Measurements from ENCODE around the gene EFNA1.

EFNA1 gene

GRCh38 chr1:155174324-155175280 is 46.9 kb downstream of the EFNA1 start:
- DNase-seq (ENCODE audit: low read depth), result no peak

GRCh38 chr1:155175281-155175926 is 47.7 kb downstream of the EFNA1 start:
- DNase-seq (ENCODE audit: low read depth), result no peak

DNA sequence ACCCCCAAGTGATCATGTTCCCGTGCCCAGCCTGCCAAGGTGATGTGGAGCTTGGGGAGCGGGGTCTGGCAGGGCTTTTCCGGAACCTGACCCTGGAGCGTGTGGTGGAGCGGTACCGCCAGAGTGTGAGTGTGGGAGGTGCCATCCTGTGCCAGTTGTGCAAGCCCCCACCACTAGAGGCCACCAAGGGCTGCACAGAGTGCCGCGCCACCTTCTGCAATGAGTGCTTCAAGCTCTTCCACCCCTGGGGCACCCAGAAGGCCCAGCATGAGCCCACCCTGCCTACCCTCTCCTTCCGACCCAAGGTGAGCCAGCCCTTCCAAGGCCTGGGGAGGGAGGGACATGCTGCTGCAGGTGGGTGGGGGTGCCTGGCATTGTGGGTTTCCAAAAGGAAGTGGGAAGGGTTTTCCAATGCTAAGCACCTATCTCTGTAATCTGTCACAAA is 48.3 kb downstream of the EFNA1 start:
- DNase-seq (ENCODE audit: low read depth), result no peak

- peak; percentile 75 for DNase-seq (ENCODE audit: low read depth)
Measured at GRCh38 chr1:155176544-155177071, 48.9 kb downstream of the EFNA1 start.

DNA sequence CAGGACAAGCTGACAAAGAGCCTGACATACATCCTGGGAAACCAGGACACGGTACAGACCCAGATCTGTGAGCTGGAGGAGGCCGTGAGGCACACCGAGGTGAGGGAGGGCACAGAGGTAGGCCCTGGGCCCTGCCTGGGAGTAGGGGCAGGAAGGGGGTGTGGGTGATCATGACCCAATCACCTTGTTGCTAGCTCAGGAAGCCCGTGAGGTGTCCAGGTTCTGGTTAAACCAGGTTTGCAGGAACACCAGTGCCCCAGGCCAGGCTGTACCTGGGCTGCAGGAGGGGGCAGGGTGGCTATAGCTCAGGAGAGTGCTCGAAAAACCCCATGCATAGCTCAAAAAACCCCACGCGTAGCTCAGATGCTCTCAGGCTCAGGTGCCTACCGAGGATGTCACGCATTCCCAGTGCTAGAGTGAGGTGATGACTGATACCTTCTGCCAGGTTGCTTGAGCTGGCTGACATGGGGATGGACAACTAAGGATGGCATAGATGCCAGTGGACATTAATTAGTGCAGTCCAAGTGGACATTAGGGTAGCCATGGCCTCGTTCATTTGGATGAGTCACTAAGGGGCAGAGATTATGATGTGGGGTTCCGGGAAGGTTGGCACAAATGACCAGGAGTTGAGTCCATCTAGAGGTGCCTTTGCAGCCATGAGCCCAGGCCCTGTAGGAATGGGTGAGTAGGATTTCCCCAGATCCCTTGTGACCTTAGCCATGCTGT is 49.7 kb downstream of the EFNA1 start:
- no peak for DNase-seq (ENCODE audit: low read depth)

DNA sequence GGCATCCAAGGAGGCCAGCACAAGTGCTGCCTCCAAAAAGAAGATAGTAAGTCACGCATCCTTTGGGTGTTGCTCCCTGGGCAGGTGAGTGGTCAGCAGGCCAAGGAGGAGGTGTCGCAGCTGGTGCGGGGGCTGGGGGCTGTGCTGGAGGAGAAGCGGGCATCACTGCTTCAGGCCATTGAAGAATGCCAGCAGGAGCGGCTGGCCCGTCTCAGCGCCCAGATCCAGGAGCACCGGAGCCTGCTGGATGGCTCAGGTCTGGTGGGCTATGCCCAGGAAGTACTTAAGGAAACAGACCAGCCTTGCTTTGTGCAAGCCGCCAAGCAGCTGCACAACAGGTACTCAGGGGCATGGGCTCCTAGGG is 50.2 kb downstream of the EFNA1 start:
- DNase-seq (ENCODE audit: low read depth), result no peak

DNA sequence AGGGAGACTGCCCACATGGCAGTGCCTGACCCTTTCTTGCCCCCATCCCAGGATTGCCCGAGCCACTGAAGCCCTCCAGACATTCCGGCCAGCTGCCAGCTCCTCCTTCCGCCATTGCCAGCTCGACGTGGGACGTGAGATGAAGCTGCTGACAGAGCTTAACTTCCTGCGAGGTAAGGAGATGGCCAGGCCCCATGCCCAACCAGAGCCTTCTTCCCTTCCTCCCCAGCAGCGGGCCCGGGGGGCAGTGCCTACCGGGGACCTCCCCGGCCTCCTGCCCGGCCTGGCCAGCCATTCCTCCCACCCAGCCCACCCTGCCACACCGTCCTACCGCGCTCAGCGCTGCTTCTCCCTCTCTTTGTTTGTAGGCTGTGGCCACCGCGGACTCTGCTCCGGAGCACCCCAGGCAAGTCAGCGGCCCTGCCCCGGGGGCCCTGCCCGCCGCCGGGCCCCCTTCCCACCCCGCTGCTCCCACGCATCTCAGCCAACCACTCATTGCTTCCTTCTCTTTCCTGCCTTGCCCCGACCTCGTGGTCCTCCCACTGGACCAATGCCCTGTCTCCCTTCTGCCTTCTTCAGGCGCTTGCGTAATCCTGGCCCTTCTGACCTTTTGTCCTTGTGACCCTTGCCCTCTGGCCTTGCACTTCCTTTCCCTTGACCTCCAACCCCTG is 50.9 kb downstream of the EFNA1 start:
- no peak for DNase-seq (ENCODE audit: low read depth)

- no peak for DNase-seq (ENCODE audit: low read depth)
Measured at GRCh38 chr1:155179112-155180031, 51.7 kb downstream of the EFNA1 start.

DNA sequence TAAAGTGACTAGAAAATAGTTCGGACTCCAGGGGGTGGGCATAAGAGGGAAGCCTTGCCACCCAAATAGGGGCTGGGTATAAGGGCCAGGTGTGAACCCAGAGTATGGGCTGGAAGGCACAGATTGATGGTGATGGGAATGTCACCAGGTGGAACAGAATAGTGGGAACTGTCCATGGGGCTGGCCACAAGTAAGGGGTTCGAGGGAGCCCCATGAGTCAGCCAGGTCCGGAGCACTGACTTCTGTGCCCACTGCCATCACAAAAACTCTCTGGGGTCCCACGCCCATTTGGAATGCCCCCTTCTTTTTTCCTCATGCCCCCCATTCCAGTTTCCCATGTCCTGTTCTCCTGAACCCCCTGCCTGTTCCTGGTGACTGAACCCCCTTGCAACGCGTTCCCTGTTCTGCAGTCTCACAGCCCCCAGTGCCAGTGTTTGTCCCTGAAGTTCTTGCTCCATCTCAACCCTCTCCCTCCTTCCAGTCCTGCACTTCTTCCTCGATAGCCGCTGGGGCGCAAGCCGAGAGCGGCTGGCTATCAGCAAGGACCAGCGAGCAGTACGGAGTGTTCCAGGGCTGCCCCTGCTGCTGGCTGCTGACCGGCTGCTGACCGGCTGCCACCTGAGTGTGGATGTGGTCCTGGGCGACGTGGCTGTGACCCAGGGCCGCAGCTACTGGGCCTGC is 53.8 kb downstream of the EFNA1 start:
- DNase-seq (ENCODE audit: low read depth), result no peak

- no peak for DNase-seq (ENCODE audit: low read depth)
Measured at GRCh38 chr1:155182052-155182550, 54.4 kb downstream of the EFNA1 start.

DNA sequence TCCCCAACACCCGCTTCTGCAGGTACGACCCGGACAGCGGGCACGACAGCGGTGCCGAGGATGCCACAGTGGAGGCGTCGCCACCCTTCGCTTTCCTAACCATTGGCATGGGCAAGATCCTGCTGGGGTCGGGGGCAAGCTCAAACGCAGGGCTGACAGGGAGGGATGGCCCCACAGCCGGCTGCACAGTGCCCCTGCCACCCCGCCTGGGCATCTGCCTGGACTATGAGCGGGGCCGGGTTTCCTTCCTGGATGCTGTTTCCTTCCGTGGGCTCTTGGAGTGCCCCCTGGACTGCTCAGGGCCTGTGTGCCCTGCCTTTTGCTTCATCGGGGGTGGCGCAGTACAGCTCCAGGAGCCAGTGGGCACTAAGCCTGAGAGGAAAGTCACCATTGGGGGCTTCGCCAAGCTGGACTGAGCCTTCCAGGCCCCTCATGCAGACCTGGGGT is 56.1 kb downstream of the EFNA1 start:
- no peak for DNase-seq (ENCODE audit: low read depth)

DNA sequence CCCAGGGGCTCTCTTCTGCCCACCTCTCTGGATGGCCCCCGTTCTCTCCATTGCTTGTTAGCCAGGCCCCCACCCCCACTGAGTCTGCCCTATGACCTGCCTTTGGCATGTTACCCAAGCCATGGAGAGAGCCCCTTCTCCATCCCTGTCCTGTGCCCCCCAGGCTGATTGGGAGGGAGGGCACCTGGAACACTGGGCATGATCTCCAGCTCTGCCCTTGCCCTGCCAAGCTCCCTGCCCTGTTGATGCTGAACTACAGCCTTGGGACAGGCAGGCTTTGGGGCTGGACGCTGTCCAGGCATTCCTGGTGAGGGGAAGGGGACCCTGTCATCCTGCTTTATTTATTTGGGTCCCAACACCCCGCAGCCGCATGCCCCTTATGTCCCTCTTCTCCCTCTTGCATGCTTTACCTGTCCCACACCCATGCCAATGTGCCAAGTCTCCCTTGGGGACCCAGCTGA is 56.7 kb downstream of the EFNA1 start:
- DNase-seq (ENCODE audit: low read depth), result no peak

All from stimulated activated CD8-positive, alpha-beta memory T cell treated with anti-CD3 and anti-CD28 coated beads, Interleukin-4, amount 100 ng/mL, for 24 hours (primary cell).